ENCODE results near the gene FIBIN.

GRCh38 chr11:26995701-26996460 lies 2.0 kb downstream of the FIBIN start:
- TF ChIP-seq CTCF (IDR thresholded peaks at IDR 0.05) (no peak), POLR2AphosphoS5 (IDR thresholded peaks at IDR 0.05) (no peak), EP300 (IDR thresholded peaks at IDR 0.05) (no peak)
